ENCODE results near the gene MERTK.
"Not testable (repeated sequence)": the region's sequence is repeated elsewhere in the genome, so short reads cannot be mapped to it uniquely, and the experiment has no call there.

MERTK gene

GRCh38 chr2:111946294-111947114 is 48.1 kb downstream of the MERTK start:
- DNase-seq, result no peak

DNA sequence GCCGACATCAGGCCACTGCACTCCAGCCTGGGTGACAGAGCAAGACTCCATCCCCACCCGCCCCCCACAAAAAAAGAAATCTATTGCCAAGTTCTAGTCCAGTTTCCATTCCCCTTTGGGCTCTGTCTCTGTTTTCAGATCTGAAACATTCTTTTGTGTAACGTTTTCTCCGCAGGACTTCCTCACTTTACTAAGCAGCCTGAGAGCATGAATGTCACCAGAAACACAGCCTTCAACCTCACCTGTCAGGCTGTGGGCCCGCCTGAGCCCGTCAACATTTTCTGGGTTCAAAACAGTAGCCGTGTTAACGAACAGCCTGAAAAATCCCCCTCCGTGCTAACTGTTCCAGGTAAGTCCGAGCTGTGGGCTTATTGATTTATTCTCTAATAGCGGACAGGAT is 48.8 kb downstream of the MERTK start:
- no peak for DNase-seq

GRCh38 chr2:111948832-111949231 is 50.4 kb downstream of the MERTK start:
- DNase-seq, result no peak

GRCh38 chr2:111950236-111950635 is 51.8 kb downstream of the MERTK start:
- DNase-seq, result no peak

DNA sequence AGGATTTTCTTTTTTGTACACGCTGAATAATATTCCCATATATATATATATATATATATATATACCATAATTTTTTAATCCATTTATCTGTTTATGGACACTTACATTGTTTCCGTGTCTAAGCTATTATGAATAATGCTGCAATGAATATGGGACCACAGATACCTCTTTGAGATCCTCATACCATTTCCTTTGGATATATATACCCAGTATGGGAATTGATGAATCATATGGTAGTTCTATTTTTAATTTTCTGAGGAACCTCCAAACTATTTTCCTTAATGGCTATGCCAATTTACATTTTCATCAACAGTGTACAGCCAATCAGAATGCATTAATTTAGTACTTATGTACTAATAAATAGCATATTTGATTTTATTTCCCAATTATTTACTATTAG is 53.1 kb downstream of the MERTK start:
- DNase-seq, result no peak

DNA sequence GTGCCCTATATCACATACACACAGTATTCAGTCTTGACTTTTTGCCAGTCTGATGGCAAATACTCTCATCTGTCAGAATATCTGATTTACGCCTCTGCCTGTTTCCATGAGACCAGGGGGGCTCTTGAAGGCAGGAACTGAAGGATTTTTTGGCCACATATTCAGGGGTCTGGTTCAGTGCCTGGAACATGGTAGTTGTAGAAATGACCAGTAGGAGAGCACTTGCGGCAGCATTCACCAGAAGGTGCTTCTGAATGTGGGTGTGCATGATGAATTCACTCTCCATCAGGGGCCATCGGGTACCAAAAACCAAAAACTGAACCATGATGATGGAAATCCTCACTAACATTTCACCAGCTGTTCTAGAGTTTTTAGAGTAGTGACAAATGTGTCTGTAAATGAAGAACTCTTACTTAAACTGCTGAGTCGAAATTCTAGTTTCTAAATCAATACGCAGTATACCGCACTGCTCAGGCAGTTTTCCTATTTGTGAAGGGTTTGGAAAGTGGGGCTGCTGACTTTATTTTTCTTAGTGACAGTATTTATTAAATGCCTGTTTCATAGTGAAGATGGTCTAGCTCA is 54.6 kb downstream of the MERTK start:
- no peak for DNase-seq

GRCh38 chr2:111954602-111955332 is 56.4 kb downstream of the MERTK start:
- DNase-seq, result no peak

- peak; percentile 19 for DNase-seq
Measured at GRCh38 chr2:111957872-111958354, 59.5 kb downstream of the MERTK start.

GRCh38 chr2:111958901-111959300 is 60.5 kb downstream of the MERTK start:
- DNase-seq, result no peak

DNA sequence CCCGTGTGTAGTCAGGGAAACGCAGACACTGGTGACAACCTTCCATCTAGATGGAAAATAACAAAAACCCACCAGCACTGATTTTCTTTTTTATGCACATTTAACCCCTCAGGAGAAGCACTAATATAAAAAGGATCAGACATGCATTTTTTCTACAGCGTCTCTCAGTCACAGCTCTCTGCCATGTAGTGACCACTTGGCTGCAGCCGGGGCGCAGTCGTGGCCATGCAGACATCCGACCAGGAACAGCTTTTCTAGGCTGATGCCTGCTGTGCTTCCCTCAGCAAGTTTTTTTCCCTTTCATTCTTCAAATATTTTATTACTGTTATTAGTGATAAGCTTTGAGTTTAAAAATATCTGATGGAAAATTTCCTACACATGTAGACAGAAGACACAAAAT is 63.3 kb downstream of the MERTK start:
- DNase-seq, result no peak

DNA sequence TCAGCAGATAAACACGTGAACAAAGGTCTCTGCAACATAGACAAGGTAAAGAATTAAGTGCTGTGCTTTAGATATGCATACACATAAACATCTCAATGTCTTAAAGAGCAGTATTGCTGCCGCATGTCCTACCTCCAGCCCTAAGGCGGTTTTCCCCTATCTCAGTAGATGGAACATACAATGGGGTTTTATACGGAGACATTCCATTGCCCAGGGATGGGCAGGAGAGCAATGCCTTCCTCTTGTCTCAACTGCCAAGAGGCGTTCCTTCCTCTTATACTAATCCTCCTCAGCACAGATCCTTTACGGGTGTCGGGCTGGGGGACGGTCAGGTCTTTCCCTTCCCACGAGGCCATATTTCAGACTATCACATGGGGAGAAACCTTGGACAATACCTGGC is 64.7 kb downstream of the MERTK start:
- not testable (repeated sequence) for DNase-seq

DNA sequence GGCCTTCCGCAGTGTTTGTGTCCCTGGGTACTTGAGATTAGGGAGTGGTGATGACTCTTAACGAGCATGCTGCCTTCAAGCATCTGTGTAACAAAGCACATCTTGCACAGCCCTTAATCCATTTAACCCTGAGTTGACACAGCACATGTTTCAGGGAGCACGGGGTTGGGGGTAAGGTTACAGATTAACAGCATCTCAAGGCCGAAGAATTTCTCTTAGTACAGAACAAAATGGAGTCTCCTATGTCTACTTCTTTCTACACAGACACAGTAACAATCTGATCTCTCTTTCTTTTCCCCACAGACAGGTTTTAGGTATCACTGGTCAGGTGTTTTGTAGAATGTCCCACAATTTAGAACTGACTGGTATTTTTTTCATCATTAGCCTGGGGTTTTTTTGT is 65.1 kb downstream of the MERTK start:
- DNase-seq, result not testable (repeated sequence)

DNA sequence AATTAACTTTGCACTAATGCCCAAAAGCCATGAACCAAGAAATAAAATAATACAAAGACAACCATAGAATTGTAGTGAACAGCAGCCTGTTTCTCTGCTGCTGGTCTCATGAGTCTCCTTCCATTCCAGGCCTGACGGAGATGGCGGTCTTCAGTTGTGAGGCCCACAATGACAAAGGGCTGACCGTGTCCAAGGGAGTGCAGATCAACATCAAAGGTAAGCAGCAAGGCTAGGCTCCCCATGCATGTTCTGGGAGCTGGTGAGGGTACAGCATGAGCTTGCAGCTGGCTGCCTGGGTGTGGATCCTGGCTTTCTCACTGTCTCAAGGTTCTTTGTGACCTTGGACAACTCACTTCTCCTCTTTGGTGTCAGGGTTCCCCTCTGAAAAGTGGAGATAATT is 66.7 kb downstream of the MERTK start:
- DNase-seq, result no peak

DNA sequence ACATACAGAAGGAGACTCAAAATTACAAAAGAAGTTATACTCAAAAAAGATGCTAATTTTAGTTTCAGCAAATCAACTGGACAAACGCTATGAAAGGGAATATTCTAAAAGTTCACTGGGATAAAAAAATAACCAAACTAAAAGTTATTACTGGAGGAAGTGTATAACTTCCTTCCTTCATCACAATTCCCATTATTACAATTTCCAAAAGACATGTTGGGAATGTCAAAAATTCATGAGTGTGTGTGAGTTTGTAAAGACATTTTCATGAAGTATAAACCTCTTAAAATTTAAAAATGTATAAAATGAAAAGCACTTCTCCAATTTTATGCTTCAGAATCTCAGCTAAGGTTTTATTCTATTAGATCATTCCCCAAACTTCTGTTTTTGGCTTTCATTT is 67.8 kb downstream of the MERTK start:
- DNase-seq, result no peak

DNA sequence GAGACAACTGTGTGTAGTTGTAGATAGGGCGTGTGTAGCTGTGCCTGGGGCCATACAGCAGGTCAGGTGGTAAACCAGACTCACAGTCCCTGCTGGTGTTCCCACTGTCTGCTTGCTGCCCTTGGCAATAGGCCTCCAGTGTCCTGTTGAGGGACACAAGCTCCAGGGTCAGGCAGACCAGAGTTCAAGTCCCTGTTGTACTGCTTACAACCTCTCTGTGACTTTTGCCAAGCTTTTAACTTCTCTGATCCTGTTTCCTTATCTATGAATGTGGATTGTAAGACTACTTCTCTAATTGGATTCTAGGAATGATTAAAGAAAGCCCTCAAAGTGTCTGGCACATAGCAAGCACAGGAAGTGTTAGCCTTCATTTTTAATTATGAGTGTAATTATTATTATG is 68.6 kb downstream of the MERTK start:
- no peak for DNase-seq

GRCh38 chr2:111970453-111970852 is 72.0 kb downstream of the MERTK start:
- no peak for DNase-seq

DNA sequence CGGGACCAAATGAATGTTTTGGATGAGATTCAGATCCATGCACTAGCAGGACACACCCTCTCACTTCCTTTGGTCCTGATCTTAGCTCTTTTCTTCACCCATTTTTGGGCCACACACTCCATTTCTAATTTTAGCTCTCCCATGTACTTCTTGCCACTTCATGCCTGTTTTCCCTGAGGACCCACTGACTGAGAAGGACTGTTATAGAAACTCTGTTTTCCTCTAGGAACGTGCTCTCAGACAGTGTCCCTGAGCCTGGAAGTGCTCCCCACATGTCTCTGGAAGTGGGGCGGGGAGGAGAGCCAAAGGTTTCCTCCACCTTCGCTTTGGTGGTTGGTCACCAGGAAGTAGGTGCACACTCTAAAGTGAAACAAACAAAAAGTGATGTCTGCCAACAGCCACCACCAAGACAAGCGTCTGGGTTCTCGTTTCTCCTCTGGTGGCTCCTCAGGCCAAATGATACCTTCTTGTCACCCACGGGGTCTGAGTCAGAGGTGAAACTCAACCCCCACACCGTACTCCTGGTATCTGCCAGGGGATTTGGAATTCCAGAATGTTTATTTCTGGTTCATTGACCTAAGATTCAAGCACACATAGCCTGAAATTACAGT is 74.7 kb downstream of the MERTK start:
- no peak for DNase-seq

GRCh38 chr2:111973701-111974100 is 75.3 kb downstream of the MERTK start:
- DNase-seq, result no peak

DNA sequence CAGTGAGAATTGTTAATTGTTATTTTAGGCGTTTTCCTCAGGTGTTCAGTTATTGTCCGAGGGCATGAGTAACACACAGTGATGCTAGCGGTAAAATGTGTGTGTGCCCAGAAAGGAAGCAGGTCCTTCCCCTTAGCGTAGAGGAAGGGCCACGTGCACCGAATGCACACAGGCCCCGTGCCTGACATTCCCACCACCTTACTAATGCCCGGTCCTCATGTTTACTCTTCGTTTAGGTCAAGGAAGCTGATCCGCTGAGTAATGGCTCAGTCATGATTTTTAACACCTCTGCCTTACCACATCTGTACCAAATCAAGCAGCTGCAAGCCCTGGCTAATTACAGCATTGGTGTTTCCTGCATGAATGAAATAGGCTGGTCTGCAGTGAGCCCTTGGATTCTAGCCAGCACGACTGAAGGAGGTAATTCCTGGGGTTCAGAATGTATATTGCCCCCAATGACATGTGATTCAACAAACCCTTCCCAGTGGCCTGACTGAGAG is 76.7 kb downstream of the MERTK start:
- no peak for DNase-seq

GRCh38 chr2:111975819-111976218 is 77.4 kb downstream of the MERTK start:
- no peak for DNase-seq

- no peak for DNase-seq
Measured at GRCh38 chr2:111977240-111977639, 78.8 kb downstream of the MERTK start.

GRCh38 chr2:111978452-111979170 is 80.2 kb downstream of the MERTK start:
- no peak for DNase-seq

- no peak for DNase-seq
Measured at GRCh38 chr2:111981666-111982065, 83.3 kb downstream of the MERTK start.
